LNCAP (cell line): ENCODE data around the gene ATP6V1C2.
A peak's percentile ranks its signal among the peaks of the same experiment; 100 is the strongest.

Experiments used
- TF ChIP-seq, protein P1 (sequence below): fragments of 450-650 bp; IDR thresholded peaks from 2 replicates; pipeline ENCODE4 v1.5.1; 2017; ENCODE audit warnings: mild to moderate bottlenecking

ATP6V1C2 gene

DNA sequence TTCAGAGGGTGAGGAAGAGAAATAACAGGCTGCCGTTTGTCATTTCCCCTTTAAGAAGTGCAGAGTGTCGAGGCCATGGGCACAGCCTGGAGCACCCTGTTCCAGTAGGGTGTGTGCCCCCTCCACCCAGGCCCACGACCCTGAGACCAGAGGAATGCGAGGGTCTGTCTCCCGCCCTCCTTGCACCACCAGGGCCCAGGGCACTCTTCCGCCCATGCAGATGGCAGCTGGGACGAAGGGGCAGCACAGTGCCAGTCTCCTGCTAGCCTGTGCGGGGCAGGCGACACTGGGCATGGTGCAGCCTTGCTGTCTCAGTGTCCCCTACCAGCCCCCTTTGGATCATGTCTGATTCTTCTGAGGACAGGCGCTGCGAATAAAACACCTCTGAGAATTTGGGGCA, 106.9 kb downstream of the ATP6V1C2 start:
- TF ChIP-seq, protein P1, sequence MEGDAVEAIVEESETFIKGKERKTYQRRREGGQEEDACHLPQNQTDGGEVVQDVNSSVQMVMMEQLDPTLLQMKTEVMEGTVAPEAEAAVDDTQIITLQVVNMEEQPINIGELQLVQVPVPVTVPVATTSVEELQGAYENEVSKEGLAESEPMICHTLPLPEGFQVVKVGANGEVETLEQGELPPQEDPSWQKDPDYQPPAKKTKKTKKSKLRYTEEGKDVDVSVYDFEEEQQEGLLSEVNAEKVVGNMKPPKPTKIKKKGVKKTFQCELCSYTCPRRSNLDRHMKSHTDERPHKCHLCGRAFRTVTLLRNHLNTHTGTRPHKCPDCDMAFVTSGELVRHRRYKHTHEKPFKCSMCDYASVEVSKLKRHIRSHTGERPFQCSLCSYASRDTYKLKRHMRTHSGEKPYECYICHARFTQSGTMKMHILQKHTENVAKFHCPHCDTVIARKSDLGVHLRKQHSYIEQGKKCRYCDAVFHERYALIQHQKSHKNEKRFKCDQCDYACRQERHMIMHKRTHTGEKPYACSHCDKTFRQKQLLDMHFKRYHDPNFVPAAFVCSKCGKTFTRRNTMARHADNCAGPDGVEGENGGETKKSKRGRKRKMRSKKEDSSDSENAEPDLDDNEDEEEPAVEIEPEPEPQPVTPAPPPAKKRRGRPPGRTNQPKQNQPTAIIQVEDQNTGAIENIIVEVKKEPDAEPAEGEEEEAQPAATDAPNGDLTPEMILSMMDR = no peak

DNA sequence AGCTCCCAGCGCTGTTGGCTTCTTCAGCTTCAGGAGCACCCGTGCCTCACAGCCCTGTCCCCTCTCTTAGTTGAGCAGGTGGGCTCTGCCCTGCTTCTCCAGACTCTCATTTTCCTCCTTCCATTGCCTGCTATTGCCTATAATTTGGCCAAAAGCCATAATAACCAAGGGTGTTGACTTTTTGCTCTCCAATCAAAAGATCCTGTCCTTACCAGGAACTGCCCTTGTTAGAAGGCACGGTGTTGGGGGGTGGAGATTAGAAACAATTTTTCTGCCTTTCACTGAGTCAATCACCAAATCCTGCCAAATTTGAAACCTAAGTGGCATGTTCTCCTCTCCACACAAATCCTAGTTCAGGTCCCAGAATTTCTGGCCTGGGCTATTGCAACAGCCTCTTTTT, 107.9 kb downstream of the ATP6V1C2 start:
- TF ChIP-seq, protein P1 = no peak

DNA sequence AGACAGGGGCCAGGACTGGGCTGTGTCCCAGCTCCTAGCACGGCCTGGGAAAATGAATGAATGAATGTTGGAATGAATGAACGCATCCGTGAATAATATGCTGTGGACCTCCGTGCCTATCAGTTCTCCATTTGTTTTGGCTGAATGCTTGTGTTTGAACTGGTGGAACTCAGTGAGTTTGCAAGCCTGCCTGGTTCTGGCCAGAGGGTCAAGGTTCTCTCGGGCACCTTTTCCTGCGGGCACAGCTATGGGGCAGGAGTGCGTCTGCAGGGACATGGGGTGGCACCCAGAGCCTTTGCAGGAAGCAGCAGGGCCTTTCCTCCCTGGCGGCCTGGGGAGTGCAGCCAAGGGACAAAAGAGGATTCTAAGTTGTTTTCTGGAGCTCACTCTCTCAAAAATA, 108.8 kb downstream of the ATP6V1C2 start:
- TF ChIP-seq, protein P1 = no peak

- TF ChIP-seq, protein P1 = no peak
Observed at GRCh38 chr2:10830641-10831399, 109.4 kb downstream of the ATP6V1C2 start.

- TF ChIP-seq, protein P1 = no peak
Observed at GRCh38 chr2:10831400-10831985, 110.1 kb downstream of the ATP6V1C2 start.

DNA sequence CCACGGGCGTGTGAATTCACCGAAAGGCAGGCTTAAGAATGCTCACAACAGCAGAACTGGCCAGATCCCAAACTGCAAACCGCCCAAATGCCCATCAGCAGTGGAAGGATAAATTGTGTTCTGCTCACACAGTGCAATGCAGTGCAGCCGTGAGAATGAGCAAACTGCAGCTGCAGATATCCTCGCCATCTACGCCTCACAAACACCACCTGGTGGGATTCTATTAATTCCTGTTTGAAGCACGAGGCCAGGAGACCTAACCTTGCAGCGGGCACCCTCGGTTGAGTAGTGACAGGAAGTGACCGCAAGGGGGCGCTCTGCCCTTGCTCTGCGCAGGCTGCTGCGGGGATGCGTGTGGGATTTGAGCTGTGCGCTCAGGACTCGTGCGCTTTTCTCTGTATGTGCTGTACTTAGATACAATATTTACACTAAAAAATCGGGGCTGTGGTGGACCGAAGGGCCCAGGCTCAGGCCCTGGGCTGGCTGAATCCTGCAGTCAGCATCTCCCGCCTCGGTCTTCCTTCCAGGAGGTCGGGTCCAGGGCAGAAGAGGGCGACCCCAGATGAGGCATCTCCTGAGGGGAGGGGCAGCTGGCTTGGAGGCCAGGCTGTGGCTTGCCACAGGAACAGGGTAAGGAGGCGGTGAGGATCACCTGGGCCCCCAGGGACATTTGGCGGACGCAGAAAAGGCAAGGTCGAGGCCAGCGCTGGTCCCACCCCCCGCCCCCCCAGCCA, 110.9 kb downstream of the ATP6V1C2 start:
- TF ChIP-seq, protein P1 = peak; percentile 93

DNA sequence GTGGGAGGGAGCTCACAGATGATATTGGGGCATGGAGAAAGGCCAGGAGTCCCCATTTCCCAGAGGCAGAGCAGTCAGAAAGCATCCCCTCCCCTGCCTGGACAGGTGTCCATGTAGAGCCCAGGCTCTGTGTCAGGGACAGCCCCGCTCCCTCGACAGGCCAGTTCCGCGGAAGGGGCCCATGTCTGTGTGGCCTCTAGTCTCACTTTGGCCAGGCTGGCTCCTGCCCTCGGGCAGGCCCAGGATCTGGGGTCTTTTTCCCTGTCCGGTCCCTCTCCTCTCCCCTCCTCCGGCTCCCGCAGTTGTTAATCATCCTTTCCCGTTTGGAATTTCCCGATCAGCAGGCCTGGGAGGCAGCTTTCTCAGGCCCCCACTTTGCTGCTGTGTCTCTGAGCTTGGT, 111.6 kb downstream of the ATP6V1C2 start:
- TF ChIP-seq, protein P1 = no peak
